ENCODE data around the gene ALDOB. TPM values are rescaled to one million over a fixed set of nuclear protein-coding genes. Genes with fewer than 3 reads are reported as not detected.

Gene ALDOB
- total RNA-seq, 2 donors from 2014 or later: not detected

- TF ChIP-seq CTCF (IDR thresholded peaks at IDR 0.05): no peak
- Histone ChIP-seq H3K27me3 (replicated peaks; ENCODE audit: insufficient read depth) (no peaks in the 10 kb centered on the region), H3K36me3 (no peaks in the 10 kb centered on the region), H3K27ac (no peak overlapping the region), H3K9me3 (no peaks in the 10 kb centered on the region), H3K4me1 (ENCODE audit: control insufficient read depth in 1 of 2, low read depth in 2 of 2) (peaks cover 0 to 5% of the 10 kb centered on the region in 2 donors), H3K4me3 (no peak overlapping the region)
- DNase-seq (ENCODE audit: low spot score) (no peak), ATAC-seq (ENCODE audit: insufficient number of reproducible peaks, low FRiP score, low read depth) (no peak)
Observed at GRCh38 chr9:101451498-101451897, 15.9 kb upstream of the ALDOB start.

GRCh38 chr9:101450931-101451330 is 15.4 kb upstream of the ALDOB start:
- Histone ChIP-seq H3K27ac (no peak overlapping the region), H3K9me3 (no peaks in the 10 kb centered on the region), H3K4me3 (no peak overlapping the region), H3K27me3 (replicated peaks; ENCODE audit: insufficient read depth) (no peaks in the 10 kb centered on the region), H3K36me3 (no peaks in the 10 kb centered on the region), H3K4me1 (ENCODE audit: control insufficient read depth in 1 of 2, low read depth in 2 of 2) (peaks cover 0 to 5% of the 10 kb centered on the region in 2 donors)
- TF ChIP-seq CTCF (IDR thresholded peaks at IDR 0.05): no peak
- DNase-seq (ENCODE audit: low spot score) (no peak), ATAC-seq (ENCODE audit: insufficient number of reproducible peaks, low FRiP score, low read depth) (no peak)

GRCh38 chr9:101449071-101449721 is 13.6 kb upstream of the ALDOB start:
- DNase-seq (ENCODE audit: low spot score) (peak; percentile 12), ATAC-seq (ENCODE audit: insufficient number of reproducible peaks, low FRiP score, low read depth) (no peak)
- no peaks in the 10 kb centered on the region for H3K36me3 ChIP-seq
- TF ChIP-seq CTCF (IDR thresholded peaks at IDR 0.05): peak; percentile 49
- no peaks in the 10 kb centered on the region for H3K27me3 ChIP-seq (replicated peaks; ENCODE audit: insufficient read depth)
- H3K9me3 ChIP-seq: no peaks in the 10 kb centered on the region
- peak overlapping the region; percentile 83 for H3K4me3 ChIP-seq
- H3K4me1 ChIP-seq (ENCODE audit: control insufficient read depth in 1 of 2, low read depth in 2 of 2): peaks cover 0 to 5% of the 10 kb centered on the region in 2 donors
- no peak overlapping the region for H3K27ac ChIP-seq

- no peak for ATAC-seq (ENCODE audit: insufficient number of reproducible peaks, low FRiP score, low read depth)
- H3K4me1 ChIP-seq (ENCODE audit: control insufficient read depth in 1 of 2, low read depth in 2 of 2): peaks cover 0 to 5% of the 10 kb centered on the region in 2 donors
- DNase-seq (ENCODE audit: low spot score): no peak
- TF ChIP-seq CTCF (IDR thresholded peaks at IDR 0.05): no peak
- no peaks in the 10 kb centered on the region for H3K9me3 ChIP-seq
- no peaks in the 10 kb centered on the region for H3K36me3 ChIP-seq
- peak overlapping the region; percentile 83 for H3K4me3 ChIP-seq
- H3K27me3 ChIP-seq (replicated peaks; ENCODE audit: insufficient read depth): no peaks in the 10 kb centered on the region
- H3K27ac ChIP-seq: no peak overlapping the region
Observed at GRCh38 chr9:101448680-101449070, 13.1 kb upstream of the ALDOB start.

GRCh38 chr9:101446732-101447131 is 11.2 kb upstream of the ALDOB start:
- Histone ChIP-seq H3K4me3 (no peak overlapping the region), H3K27ac (no peak overlapping the region), H3K36me3 (no peaks in the 10 kb centered on the region), H3K4me1 (ENCODE audit: control insufficient read depth in 1 of 2, low read depth in 2 of 2) (peaks cover 0 to 5% of the 10 kb centered on the region in 2 donors), H3K27me3 (replicated peaks; ENCODE audit: insufficient read depth) (no peaks in the 10 kb centered on the region), H3K9me3 (no peaks in the 10 kb centered on the region)
- DNase-seq (ENCODE audit: low spot score) (no peak), ATAC-seq (ENCODE audit: insufficient number of reproducible peaks, low FRiP score, low read depth) (no peak)
- TF ChIP-seq CTCF (IDR thresholded peaks at IDR 0.05): no peak

Data from thoracic aorta (tissue), 2 donors.